22Rv1 (cell line): ENCODE data around the gene SPATS2L.

Source experiments
- CTCF ChIP-seq: fragments of 450-650 bp; IDR thresholded peaks from 2 replicates; pipeline ENCODE4 v1.5.1; 2017; ENCODE audit warnings: mild to moderate bottlenecking
- ZFX ChIP-seq: fragments of 450-650 bp; IDR thresholded peaks from 2 replicates; pipeline ENCODE4 v1.6.1; 2017; ENCODE audit warnings: antibody characterized with exemption, borderline replicate concordance

DNA sequence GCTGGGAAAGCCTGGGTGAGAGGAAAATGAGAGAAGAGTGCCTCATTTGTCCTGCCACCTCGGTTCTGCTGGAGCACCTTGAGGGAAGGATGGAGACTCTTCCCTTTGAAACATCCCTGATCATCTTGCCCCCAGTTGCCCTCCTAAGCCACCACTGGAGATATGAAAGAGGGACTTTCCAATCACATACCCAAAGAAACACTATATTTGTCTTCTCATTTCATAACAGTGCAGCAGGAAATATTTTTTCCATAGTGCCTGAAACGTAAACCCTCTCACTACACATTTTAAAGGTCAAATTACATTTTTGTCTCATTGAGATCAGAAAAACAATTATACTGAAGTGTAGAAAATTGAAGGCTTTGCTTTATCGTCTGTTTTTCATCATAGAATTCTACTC, 140.1 kb downstream of the SPATS2L start:
- no peak for TF ChIP-seq CTCF
- no peak for TF ChIP-seq ZFX
